WTC11 (cell line): ENCODE measurements around the gene MAP1B.

ENCODE experiments used
- AFF4 ChIP-seq: sonication (generic); formaldehyde crosslinking; IDR thresholded peaks from 2 replicates; pipeline ENCODE4 v1.8.1; 2023; ENCODE audit warnings: mild to moderate bottlenecking, missing genetic modification reagents, borderline replicate concordance
- PREB ChIP-seq: sonication (generic); formaldehyde crosslinking; IDR thresholded peaks from 2 replicates; pipeline ENCODE4 v1.8.1; 2022; ENCODE audit warnings: mild to moderate bottlenecking, missing genetic modification reagents, moderate library complexity, borderline replicate concordance
- SP1 ChIP-seq: sonication (generic); formaldehyde crosslinking; conservative IDR thresholded peaks from 2 replicates; pipeline ENCODE4 v1.8.1; 2022; ENCODE audit warnings: missing genetic modification reagents
- TF ChIP-seq, protein P1 (sequence below): fragments of 200-600 bp; IDR thresholded peaks from 2 replicates; pipeline ENCODE4 v1.8.0; 2022; ENCODE audit warnings: antibody characterized with exemption

GRCh38 chr5:72160329-72160728, 53.1 kb downstream of the MAP1B start:
- TF ChIP-seq PREB (CRISPR knock-in tag) (no peak), AFF4 (CRISPR knock-in tag) (no peak), SP1 (CRISPR knock-in tag) (no peak)
- TF ChIP-seq, protein P1, sequence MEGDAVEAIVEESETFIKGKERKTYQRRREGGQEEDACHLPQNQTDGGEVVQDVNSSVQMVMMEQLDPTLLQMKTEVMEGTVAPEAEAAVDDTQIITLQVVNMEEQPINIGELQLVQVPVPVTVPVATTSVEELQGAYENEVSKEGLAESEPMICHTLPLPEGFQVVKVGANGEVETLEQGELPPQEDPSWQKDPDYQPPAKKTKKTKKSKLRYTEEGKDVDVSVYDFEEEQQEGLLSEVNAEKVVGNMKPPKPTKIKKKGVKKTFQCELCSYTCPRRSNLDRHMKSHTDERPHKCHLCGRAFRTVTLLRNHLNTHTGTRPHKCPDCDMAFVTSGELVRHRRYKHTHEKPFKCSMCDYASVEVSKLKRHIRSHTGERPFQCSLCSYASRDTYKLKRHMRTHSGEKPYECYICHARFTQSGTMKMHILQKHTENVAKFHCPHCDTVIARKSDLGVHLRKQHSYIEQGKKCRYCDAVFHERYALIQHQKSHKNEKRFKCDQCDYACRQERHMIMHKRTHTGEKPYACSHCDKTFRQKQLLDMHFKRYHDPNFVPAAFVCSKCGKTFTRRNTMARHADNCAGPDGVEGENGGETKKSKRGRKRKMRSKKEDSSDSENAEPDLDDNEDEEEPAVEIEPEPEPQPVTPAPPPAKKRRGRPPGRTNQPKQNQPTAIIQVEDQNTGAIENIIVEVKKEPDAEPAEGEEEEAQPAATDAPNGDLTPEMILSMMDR: no peak
